Hepatocyte (in vitro differentiated cells): Measurements from ENCODE around the gene TPPP. TPM values are rescaled to one million over a fixed set of nuclear protein-coding genes. Genes with fewer than 3 reads are reported as not detected.

Experiments used
- DNase-seq: peaks from one replicate; pipeline ENCODE4 v3.0.0-alpha.2; 2016; ENCODE audit warnings: low spot score
- H2AFZ ChIP-seq: fragments of 200-600 bp; sonication (generic); 2 replicates; pipeline ENCODE4 v1.6.0; 2016; ENCODE audit warnings: antibody characterized with exemption, mild to moderate bottlenecking
- H3K27ac ChIP-seq: fragments of 200-600 bp; sonication (generic); 2 replicates; pipeline ENCODE4 v1.5.1; 2016; ENCODE audit warnings: mild to moderate bottlenecking
- H3K27me3 ChIP-seq: fragments of 200-600 bp; sonication (generic); 2 replicates; pipeline ENCODE4 v1.6.1; 2016
- H3K36me3 ChIP-seq: fragments of 200-600 bp; sonication (generic); replicated peaks from 2 replicates; pipeline ENCODE4 v1.5.1; 2016; ENCODE audit warnings: low read depth; ENCODE audit not compliant: insufficient read depth
- H3K4me1 ChIP-seq: fragments of 200-600 bp; sonication (generic); 2 replicates; pipeline ENCODE4 v1.5.1; 2016; ENCODE audit warnings: mild to moderate bottlenecking, moderate library complexity; ENCODE audit not compliant: insufficient read depth
- H3K4me2 ChIP-seq: fragments of 200-600 bp; sonication (generic); 2 replicates; pipeline ENCODE4 v1.6.0; 2016
- H3K4me3 ChIP-seq: fragments of 200-600 bp; sonication (generic); 2 replicates; pipeline ENCODE4 v1.5.1; 2016; ENCODE audit warnings: mild to moderate bottlenecking
- H3K79me2 ChIP-seq: fragments of 200-600 bp; sonication (generic); 2 replicates; pipeline ENCODE4 v1.6.0; 2017; ENCODE audit warnings: mild to moderate bottlenecking
- H3K9me2 ChIP-seq: fragments of 200-600 bp; sonication (generic); replicated peaks from 2 replicates; pipeline ENCODE4 v1.6.0; 2017; ENCODE audit warnings: mild to moderate bottlenecking; ENCODE audit not compliant: insufficient read depth
- H3K9me3 ChIP-seq: fragments of 200-600 bp; sonication (generic); 2 replicates; pipeline ENCODE4 v1.5.1; 2016; ENCODE audit warnings: low read depth, mild to moderate bottlenecking
- H4K20me1 ChIP-seq: fragments of 200-600 bp; sonication (generic); 2 replicates; pipeline ENCODE4 v1.6.0; 2016; ENCODE audit warnings: mild to moderate bottlenecking; ENCODE audit not compliant: insufficient read depth, poor library complexity, severe bottlenecking
- CTCF ChIP-seq: fragments of 200-600 bp; sonication (generic); IDR thresholded peaks from 2 replicates; pipeline ENCODE4 v1.5.1; 2016; ENCODE audit warnings: antibody characterized with exemption, mild to moderate bottlenecking; ENCODE audit not compliant: poor library complexity
- EZH2 ChIP-seq: fragments of 200-600 bp; sonication (generic); IDR thresholded peaks from 2 replicates; pipeline ENCODE4 v1.6.1; 2016; ENCODE audit warnings: antibody characterized with exemption, mild to moderate bottlenecking, borderline replicate concordance
- EZH2phosphoT487 ChIP-seq: fragments of 200-600 bp; sonication (generic); IDR thresholded peaks from one replicate; pipeline ENCODE4 v1.6.1; 2018; ENCODE audit warnings: antibody characterized with exemption, mild to moderate bottlenecking, low read depth, moderate library complexity; ENCODE audit not compliant: unreplicated experiment, severe bottlenecking
- WGBS: methylation state at CpG from one replicate; pipeline ENCODE4 v1.1.6; 2016; ENCODE audit warnings: low lambda C conversion rate; ENCODE audit errors: missing lambda C conversion rate; 5-methylcytosine and 5-hydroxymethylcytosine counted together
- polyA plus RNA-seq: library from polyadenylated mRNA; unstranded; fragments of >200 nt; fragmentation: Nextera tagmentation; extraction: Ambion mirVana; gene quantifications from 2 replicates; pipeline ENCODE4 v1.2.1, GENCODE V29; 2016
- total RNA-seq: library from RNA; depleted of rRNA; stranded (reverse); fragments of >200 nt; gene quantifications from 2 replicates; pipeline ENCODE4 v1.2.3, GENCODE V29; 2014

Gene TPPP
- total and polyA plus RNA-seq, 2 experiments from 2014 or later, result 2.0 to 4.3 TPM

GRCh38 chr5:627840-628239 lies 65.3 kb downstream of the TPPP start:
- Histone ChIP-seq H3K27ac (no peak overlapping the region), H3K4me2 (no peak overlapping the region), H4K20me1 (no peaks in the 10 kb centered on the region), H3K4me1 (no peaks in the 10 kb centered on the region), H3K36me3 (no peaks in the 10 kb centered on the region), H3K4me3 (no peak overlapping the region), H3K9me3 (no peaks in the 10 kb centered on the region), H3K9me2 (no peaks in the 10 kb centered on the region), H3K27me3 (no peaks in the 10 kb centered on the region), H3K79me2 (no peaks in the 10 kb centered on the region), H2AFZ (no peak overlapping the region)
- TF ChIP-seq EZH2 (no peak), EZH2phosphoT487 (no peak), CTCF (no peak)
- DNase-seq, result no peak
- WGBS, result 96% methylated on average over 24 of the region's 24 CpGs

DNA sequence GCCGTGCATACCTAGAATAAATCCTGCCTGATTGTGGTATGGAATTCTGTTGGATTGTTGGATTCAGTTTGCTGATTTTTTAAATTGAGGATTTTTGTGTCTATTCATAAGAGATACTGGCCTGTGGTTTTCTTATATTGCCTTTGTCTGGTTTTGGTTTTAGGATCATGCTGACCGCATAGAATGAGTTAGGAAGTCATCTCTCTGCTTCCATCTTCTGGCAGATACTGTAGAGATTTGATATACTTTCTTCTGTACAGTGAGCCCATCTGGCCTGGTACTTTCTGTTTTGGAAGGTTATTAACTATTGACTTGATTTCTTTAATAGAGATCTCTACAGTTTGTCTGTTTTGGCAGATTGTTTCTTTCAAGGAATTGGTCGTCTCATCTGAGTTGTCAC lies 66.3 kb downstream of the TPPP start:
- Histone ChIP-seq H3K27ac (no peak overlapping the region), H3K36me3 (no peaks in the 10 kb centered on the region)

DNA sequence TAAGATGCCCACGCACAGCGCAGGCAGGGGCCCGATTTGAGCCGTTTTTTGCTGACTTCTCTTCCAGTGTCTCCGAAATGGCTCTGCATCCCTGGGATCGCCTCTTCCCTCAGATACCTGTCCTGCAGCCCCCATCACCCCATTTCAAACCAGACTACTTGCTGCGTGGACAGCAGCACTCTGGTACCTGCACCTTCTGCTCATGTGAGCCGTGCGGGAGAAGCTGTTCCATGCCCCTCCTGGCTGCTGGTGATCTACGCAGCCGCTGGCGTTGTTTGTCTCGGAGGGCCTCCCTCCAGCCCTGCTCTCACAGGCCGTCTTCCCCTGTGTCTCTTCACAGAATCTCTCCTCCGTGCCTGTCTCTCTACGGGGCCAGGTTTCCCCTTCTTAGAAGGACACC lies 67.6 kb downstream of the TPPP start:
- H3K36me3 ChIP-seq, result no peaks in the 10 kb centered on the region
- no peak overlapping the region for H3K27ac ChIP-seq
- no peaks in the 10 kb centered on the region for H3K4me1 ChIP-seq
- H2AFZ ChIP-seq, result no peak overlapping the region
- H3K27me3 ChIP-seq, result no peaks in the 10 kb centered on the region
- no peak overlapping the region for H3K4me2 ChIP-seq
- DNase-seq, result no peak
- WGBS, result 95% methylated on average over 16 of the region's 16 CpGs
- H4K20me1 ChIP-seq, result no peaks in the 10 kb centered on the region
- H3K9me3 ChIP-seq, result no peaks in the 10 kb centered on the region
- TF ChIP-seq CTCF (no peak), EZH2phosphoT487 (no peak), EZH2 (no peak)
- H3K79me2 ChIP-seq, result no peaks in the 10 kb centered on the region
- no peak overlapping the region for H3K4me3 ChIP-seq
- no peaks in the 10 kb centered on the region for H3K9me2 ChIP-seq

More for the DNA sequence above, 66.3 kb downstream of the TPPP start:
- WGBS, result 90% methylated on average over 3 of the region's 3 CpGs
- no peak overlapping the region for H3K4me2 ChIP-seq
- no peaks in the 10 kb centered on the region for H3K9me2 ChIP-seq
- H3K4me3 ChIP-seq, result no peak overlapping the region
- no peaks in the 10 kb centered on the region for H3K4me1 ChIP-seq
- H2AFZ ChIP-seq, result no peak overlapping the region
- no peaks in the 10 kb centered on the region for H3K79me2 ChIP-seq
- no peak for TF ChIP-seq EZH2
- TF ChIP-seq CTCF, result no peak
- TF ChIP-seq EZH2phosphoT487, result no peak
- no peaks in the 10 kb centered on the region for H3K9me3 ChIP-seq
- DNase-seq, result no peak
- H3K27me3 ChIP-seq, result no peaks in the 10 kb centered on the region
- no peaks in the 10 kb centered on the region for H4K20me1 ChIP-seq

DNA sequence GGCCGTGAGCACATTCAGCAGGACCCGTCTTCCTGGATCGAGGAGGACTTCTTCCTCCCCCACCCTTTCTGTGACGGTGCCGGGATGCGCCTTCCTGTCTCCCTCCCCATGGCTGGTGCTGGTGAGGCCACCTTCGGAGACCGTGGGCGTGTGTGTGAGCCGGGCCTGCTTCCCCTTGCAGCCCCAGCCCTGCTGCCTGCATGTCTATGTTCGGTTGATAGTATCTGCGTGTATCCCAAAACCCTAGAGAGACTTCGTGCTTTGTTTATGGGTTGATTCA lies 68.3 kb downstream of the TPPP start:
- no peak overlapping the region for H3K27ac ChIP-seq
- no peaks in the 10 kb centered on the region for H3K9me3 ChIP-seq
- H3K79me2 ChIP-seq, result no peaks in the 10 kb centered on the region
- no peak overlapping the region for H2AFZ ChIP-seq
- H4K20me1 ChIP-seq, result no peaks in the 10 kb centered on the region
- no peak for TF ChIP-seq EZH2phosphoT487
- H3K4me1 ChIP-seq, result no peaks in the 10 kb centered on the region
- no peak overlapping the region for H3K4me3 ChIP-seq
- H3K4me2 ChIP-seq, result no peak overlapping the region
- no peak for DNase-seq
- no peaks in the 10 kb centered on the region for H3K9me2 ChIP-seq
- 95% methylated on average over 13 of the region's 13 CpGs for WGBS
- no peaks in the 10 kb centered on the region for H3K36me3 ChIP-seq
- H3K27me3 ChIP-seq, result no peaks in the 10 kb centered on the region
